Natural killer cell (primary cell): ENCODE results near the gene NPAS3. TPM values are rescaled to one million over a fixed set of nuclear protein-coding genes. Genes with fewer than 3 reads are reported as not detected.

Experiments
- ATAC-seq, 3 donors: fragments of 150-1000 bp in 2 of 3; fragments of 200-7000 bp in 1 of 3; cut with Tn5 transposase; 1 replicate in 1 of 3; 2 replicates in 2 of 3; pipeline ENCODE4 v1.10.0; 2021; ENCODE audit warnings: mild to moderate bottlenecking in 2 of 3, moderate library complexity in 2 of 3
- DNase-seq, 2 donors: peaks; one replicate each; pipeline versions ENCODE4 v3.0.0 to v3.0.0-alpha.2; 2013 to 2021; ENCODE audit warnings: mixed read lengths in 1 of 2
- H3K27ac ChIP-seq: one replicate; pipeline ENCODE4 v1.5.1; 2013; ENCODE audit warnings: mild to moderate bottlenecking, low read length
- H3K27me3 ChIP-seq: one replicate; pipeline ENCODE4 v1.6.1; 2013; ENCODE audit warnings: low read length; ENCODE audit not compliant: control insufficient read depth, insufficient read depth
- H3K36me3 ChIP-seq: one replicate; pipeline ENCODE4 v1.6.1; 2013; ENCODE audit warnings: low read length; ENCODE audit not compliant: control insufficient read depth, insufficient read depth
- H3K4me1 ChIP-seq: one replicate; pipeline ENCODE4 v1.6.1; 2013; ENCODE audit warnings: low read length; ENCODE audit not compliant: control insufficient read depth, insufficient read depth
- H3K4me3 ChIP-seq: one replicate; pipeline ENCODE4 v1.5.1; 2013; ENCODE audit warnings: low read length
- H3K9me3 ChIP-seq: one replicate; pipeline ENCODE4 v1.6.1; 2013; ENCODE audit warnings: low read length; ENCODE audit not compliant: control insufficient read depth, insufficient read depth
- H3K27ac Mint-ChIP-seq, 2 donors: one replicate each; pipeline ENCODE4 v1.8.0; 2022; ENCODE audit warnings: mild to moderate bottlenecking in 2 of 2, mixed read lengths in 2 of 2, moderate library complexity in 1 of 2
- H3K27me3 Mint-ChIP-seq, 2 donors: one replicate each; pipeline ENCODE4 v1.8.0; 2022; ENCODE audit warnings: low read depth in 2 of 2, mixed read lengths in 2 of 2
- H3K36me3 Mint-ChIP-seq: one replicate; pipeline ENCODE4 v1.8.0; 2022; ENCODE audit warnings: mixed read lengths
- H3K4me1 Mint-ChIP-seq, 2 donors: one replicate each; pipeline ENCODE4 v1.8.0; 2022; ENCODE audit warnings: mixed read lengths in 2 of 2
- H3K4me3 Mint-ChIP-seq: one replicate; pipeline ENCODE4 v1.8.0; 2022; ENCODE audit warnings: mild to moderate bottlenecking, moderate library complexity, mixed read lengths
- H3K9me3 Mint-ChIP-seq, 2 donors: one replicate each; pipeline ENCODE4 v1.8.0; 2022; ENCODE audit warnings: mixed read lengths in 2 of 2
- CTCF ChIP-seq: fragments of 200-600 bp; IDR thresholded peaks from one replicate; pipeline ENCODE4 v1.8.0; 2022; ENCODE audit warnings: antibody characterized with exemption
- WGBS: methylation state at CpG from one replicate; pipeline ENCODE4 v1.1.7; 2013; ENCODE audit warnings: missing lambda C conversion rate; ENCODE audit not compliant: insufficient coverage; 5-methylcytosine and 5-hydroxymethylcytosine counted together
- intact Hi-C: fragments of 100-400 bp; cut with micrococcal nuclease; formaldehyde crosslinking; loops from one replicate; pipeline ENCODE4 v1.14.2; 2022
- total RNA-seq, 4 donors: library from RNA; stranded (reverse); fragments of 120-200 nt in 1 of 4; gene quantifications; one replicate each; pipeline versions ENCODE4 v1.2.3 to v1.2.4, GENCODE V29; 2013 to 2022

NPAS3 gene
- total RNA-seq, 3 donors from 2014 or later (not counting 1 experiment from before 2014, with no cell fraction given), result not detected

DNA sequence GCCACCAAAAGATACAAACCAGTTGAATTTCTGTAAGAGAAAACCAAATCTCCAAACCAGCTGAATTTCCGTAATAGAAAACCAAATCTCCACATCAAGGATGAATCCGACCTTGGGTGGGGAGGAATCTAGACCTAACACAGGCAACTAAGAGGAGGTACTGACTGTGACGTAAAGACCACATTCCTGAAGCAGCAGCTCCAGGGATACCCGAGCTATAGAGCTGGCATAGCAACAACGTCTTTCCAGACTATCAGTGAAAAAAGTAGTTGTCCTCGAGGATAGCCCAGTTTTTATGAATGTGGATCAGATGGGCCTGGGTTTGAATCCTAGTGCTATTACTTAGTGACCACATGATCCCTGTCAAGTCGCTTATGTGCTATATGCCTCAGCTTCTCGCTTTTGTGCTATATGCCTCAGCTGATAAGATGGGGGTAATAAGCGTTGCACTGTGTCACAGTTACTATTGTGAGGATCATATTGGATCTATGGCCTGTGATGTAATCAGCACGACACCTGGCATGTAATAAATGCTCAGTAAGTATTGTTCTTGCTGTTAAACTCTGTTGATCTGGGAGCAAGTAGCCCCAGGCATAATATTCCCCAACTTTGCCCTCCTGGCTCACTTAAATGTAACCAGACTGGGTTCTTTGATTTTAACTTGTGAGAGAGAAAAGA lies 898.4 kb downstream of the NPAS3 start:
- no peaks in the 10 kb centered on the region for H3K9me3 ChIP-seq
- H3K4me1 ChIP-seq, result no peaks in the 10 kb centered on the region
- H3K36me3 ChIP-seq, result no peaks in the 10 kb centered on the region
- ATAC-seq, result no peak
- H3K27ac ChIP-seq, result no peak overlapping the region
- no peak overlapping the region for H3K4me3 ChIP-seq
- no peak for TF ChIP-seq CTCF
- intact Hi-C loops, result loop anchor here (5.0 kb wide), 1 partner anchor 485 kb away; no protein-coding TSS in a partner anchor
- H3K27me3 Mint-ChIP-seq, result no peaks in the 10 kb centered on the region
- no peaks in the 10 kb centered on the region for H3K4me1 Mint-ChIP-seq
- 86% methylated on average over 9 of the region's 10 CpGs for WGBS
- no peak for DNase-seq
- no peaks in the 10 kb centered on the region for H3K36me3 Mint-ChIP-seq
- H3K27me3 ChIP-seq, result no peaks in the 10 kb centered on the region
- peaks cover 0 to 2% of the 10 kb centered on the region in 2 donors for H3K9me3 Mint-ChIP-seq
- H3K4me3 Mint-ChIP-seq, result no peak overlapping the region
- no peak overlapping the region for H3K27ac Mint-ChIP-seq

DNA sequence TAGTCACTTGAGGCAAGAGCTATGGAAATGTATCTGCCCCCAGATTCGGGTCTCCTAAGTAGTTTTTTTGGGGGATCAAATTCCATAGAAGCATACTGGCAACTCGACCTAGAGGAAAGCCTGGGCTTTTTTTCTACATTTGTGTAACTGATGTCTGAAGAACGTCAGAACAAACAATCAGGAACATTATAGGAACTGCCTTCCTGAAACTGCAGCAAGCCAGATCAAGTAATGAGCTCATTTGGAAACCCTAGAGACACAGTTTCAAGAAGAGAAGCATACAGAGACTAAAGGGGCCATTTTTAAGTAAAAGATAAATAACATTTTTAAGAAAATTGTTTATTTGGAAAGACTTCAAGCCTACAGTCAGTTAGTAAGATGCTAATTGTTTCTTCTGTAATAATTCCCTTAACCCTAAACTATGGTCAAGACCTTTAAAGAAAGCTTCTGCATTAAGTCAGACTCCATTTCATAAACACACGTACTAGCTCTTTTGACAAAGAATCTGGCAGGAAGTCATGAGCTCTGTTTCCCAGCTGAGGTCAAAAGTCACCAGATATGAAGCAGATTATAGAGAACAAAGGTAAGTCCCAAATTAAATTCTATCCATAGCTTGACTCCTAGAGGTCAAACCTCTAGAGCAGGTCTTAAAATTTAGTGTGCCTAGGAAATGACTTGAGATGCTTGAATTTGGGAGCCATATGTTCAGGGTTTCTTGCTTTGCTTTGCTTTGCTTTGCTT lies 899.4 kb downstream of the NPAS3 start:
- Mint-ChIP-seq H3K27me3 (no peaks in the 10 kb centered on the region), H3K9me3 (no peaks in the 10 kb centered on the region), H3K36me3 (no peaks in the 10 kb centered on the region), H3K4me1 (no peaks in the 10 kb centered on the region), H3K27ac (no peak overlapping the region), H3K4me3 (no peak overlapping the region)
- TF ChIP-seq CTCF, result no peak
- no peaks in the 10 kb centered on the region for H3K36me3 ChIP-seq
- ATAC-seq (no peak), DNase-seq (no peak)
- H3K9me3 ChIP-seq, result no peaks in the 10 kb centered on the region
- no peaks in the 10 kb centered on the region for H3K27me3 ChIP-seq
- 73% methylated on average over 4 of the region's 4 CpGs for WGBS
- no peaks in the 10 kb centered on the region for H3K4me1 ChIP-seq
- no peak overlapping the region for H3K27ac ChIP-seq
- H3K4me3 ChIP-seq, result no peak overlapping the region
- intact Hi-C loops, result loop anchor here (2.0 to 5.0 kb wide), 2 partner anchors 463 to 484 kb away; no protein-coding TSS in a partner anchor

- Histone ChIP-seq H3K4me1 (no peaks in the 10 kb centered on the region), H3K4me3 (no peak overlapping the region), H3K27me3 (no peaks in the 10 kb centered on the region), H3K27ac (no peak overlapping the region), H3K36me3 (no peaks in the 10 kb centered on the region), H3K9me3 (no peaks in the 10 kb centered on the region)
- Mint-ChIP-seq H3K4me3 (no peak overlapping the region), H3K27me3 (no peaks in the 10 kb centered on the region), H3K27ac (no peak overlapping the region), H3K36me3 (no peaks in the 10 kb centered on the region), H3K9me3 (no peaks in the 10 kb centered on the region), H3K4me1 (no peaks in the 10 kb centered on the region)
- DNase-seq (peak in 1 of 2 donors; percentile 73), ATAC-seq (peak in 2 of 3 donors; percentile 45 to 60)
- 57% methylated on average over 15 of the region's 16 CpGs for WGBS
- intact Hi-C loops, result loop anchor here (1.0 to 5.0 kb wide), 4 partner anchors 259 to 483 kb away; no protein-coding TSS in a partner anchor
- peak; percentile 64 for TF ChIP-seq CTCF
These were observed 900.8 kb downstream of the NPAS3 start for GRCh38 chr14:33839193-33840076.
